ENCODE data around the gene PGM2L1.
"Not testable (repeated sequence)": the region's sequence is repeated elsewhere in the genome, so short reads cannot be mapped to it uniquely, and the experiment has no call there.

The PGM2L1 gene

DNA sequence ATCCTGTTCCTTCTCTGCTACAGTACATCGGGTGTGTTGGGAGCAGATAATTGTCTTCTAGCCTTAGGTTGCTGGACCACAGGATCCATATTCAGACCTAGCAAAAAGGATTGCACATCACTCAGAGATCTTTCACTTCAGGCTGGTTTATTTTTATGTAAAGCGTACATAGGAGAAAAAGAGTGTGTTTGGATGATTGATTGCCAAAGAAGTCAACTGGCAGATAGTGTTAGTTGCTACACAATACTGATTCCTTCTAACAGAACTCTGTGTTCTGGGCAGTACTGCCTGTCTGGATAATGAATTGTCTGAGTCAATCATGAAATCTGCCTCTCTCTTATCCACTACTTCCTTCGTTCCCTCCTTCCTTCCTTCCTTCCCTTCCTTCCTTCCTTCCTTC is 31.0 kb upstream of the PGM2L1 start:
- H3K36me3 ChIP-seq: no peaks in the 10 kb centered on the region
- H3K27ac ChIP-seq: no peak overlapping the region
- H3K4me2 ChIP-seq: no peak overlapping the region
- no peak overlapping the region for H3K4me3 ChIP-seq
- H3K9ac ChIP-seq: no peak overlapping the region
- H3K27me3 ChIP-seq: no peaks in the 10 kb centered on the region
- no peaks in the 10 kb centered on the region for H4K20me1 ChIP-seq
- no peaks in the 10 kb centered on the region for H3K4me1 ChIP-seq
- TF ChIP-seq Cebpa-rat (IDR thresholded peaks at IDR 0.05): no peak
- peaks cover 10% of the 10 kb centered on the region for H3K9me3 ChIP-seq

DNA sequence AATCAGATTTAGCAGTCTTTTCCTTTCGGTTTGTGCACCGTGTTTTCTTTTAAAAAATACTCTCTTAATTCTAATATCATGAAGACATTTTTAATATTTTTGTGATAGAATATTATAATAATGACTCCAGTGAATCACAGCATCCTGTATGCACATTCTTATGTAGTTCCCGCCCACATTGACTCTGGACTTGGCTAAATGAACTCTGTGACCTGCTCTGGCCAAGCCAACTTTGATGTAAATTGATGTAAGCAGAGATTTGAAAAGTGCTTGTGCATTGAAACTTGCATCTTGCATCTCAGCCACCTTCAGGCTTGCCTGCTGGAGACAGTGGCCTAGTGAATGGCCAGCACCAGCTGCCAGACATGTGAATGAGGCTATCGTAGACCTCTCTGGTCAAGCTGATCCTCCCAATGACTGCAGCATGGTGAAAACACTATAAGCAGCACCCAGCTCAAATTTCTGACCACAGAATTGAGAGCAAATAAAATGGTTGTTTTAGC is 29.2 kb upstream of the PGM2L1 start:
- Histone ChIP-seq H3K9me3 (peaks cover 10% of the 10 kb centered on the region), H3K36me3 (no peaks in the 10 kb centered on the region), H3K27me3 (no peaks in the 10 kb centered on the region), H3K4me1 (no peaks in the 10 kb centered on the region), H3K4me3 (no peak overlapping the region), H4K20me1 (no peaks in the 10 kb centered on the region), H3K9ac (no peak overlapping the region), H3K27ac (no peak overlapping the region), H3K4me2 (no peak overlapping the region)
- TF ChIP-seq Cebpa-rat (IDR thresholded peaks at IDR 0.05): no peak

DNA sequence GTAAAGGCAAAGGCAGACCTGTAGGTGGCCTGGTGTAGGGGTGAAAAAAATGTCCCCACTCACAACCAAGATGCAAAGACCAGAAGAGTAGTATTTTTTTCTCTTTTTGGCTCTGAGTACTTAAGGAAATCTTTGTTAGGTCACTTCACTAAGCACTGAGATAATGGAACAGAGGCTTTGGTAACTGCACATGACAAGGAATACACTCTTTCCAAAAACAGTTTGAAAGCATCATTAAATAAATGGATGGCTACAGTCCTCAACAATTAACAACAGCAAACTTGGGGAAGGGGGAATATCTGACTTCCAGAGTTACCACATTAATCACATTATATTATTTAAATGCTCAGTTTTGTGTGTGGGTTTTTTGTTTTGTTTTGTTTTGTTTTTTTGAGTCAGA is 26.9 kb upstream of the PGM2L1 start:
- no peak for TF ChIP-seq Cebpa-rat (IDR thresholded peaks at IDR 0.05)
- no peaks in the 10 kb centered on the region for H3K4me1 ChIP-seq
- no peak overlapping the region for H3K9ac ChIP-seq
- H3K27me3 ChIP-seq: no peaks in the 10 kb centered on the region
- H3K9me3 ChIP-seq: peaks cover 10% of the 10 kb centered on the region
- no peak overlapping the region for H3K4me2 ChIP-seq
- H4K20me1 ChIP-seq: no peaks in the 10 kb centered on the region
- H3K36me3 ChIP-seq: no peaks in the 10 kb centered on the region
- no peak overlapping the region for H3K4me3 ChIP-seq
- H3K27ac ChIP-seq: no peak overlapping the region

DNA sequence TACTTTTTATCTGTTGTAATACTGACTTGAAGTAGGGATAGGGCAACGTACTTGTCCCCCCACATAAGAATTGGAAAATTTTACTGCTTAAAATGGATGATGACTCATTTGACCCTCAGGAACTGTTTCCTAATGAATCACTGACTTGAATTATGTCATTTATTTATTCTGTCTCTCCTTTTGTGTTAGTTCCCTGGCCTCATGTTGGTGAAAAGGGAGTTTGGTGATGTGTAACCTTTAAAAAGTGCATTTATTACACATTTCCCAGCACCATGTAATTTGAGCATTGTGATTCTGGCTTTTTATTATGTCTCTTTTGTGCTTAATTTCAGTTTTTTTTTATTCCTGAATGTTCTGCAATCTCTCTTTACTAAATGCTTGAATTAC is 20.3 kb upstream of the PGM2L1 start:
- Histone ChIP-seq H3K27ac (no peak overlapping the region), H3K9ac (no peak overlapping the region)

DNA sequence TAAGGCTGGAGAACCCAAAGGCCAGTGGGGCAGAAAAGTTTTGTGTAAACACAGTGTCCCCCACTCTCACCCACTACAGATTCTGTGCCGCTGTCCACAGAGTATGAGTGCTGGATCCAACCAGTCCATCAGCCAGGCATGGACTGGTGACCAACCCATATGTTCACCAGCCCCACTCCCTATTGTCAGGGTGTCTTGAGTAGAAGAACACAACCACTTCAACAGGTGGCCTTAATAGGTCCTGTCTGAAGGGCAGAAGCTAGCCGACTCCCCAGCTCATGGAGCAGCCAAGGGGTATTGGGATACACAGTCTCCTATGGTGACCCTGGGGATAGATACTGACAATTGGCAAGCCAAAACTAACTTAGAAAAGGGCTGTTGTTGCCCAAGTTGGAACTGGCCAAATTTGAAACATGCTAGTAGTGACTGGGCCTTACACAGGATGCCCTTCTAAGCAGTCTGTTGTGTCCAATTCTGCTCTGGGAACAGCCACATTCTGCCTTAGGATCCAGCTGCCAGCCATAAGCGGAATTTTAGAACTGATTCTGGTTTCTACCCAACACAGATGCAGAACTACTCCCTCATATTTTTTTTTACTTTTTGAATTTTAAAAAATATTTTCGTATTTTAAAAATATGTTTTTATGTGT is 19.8 kb upstream of the PGM2L1 start:
- TF ChIP-seq Cebpa-rat (IDR thresholded peaks at IDR 0.05): no peak
- Histone ChIP-seq H3K4me1 (no peaks in the 10 kb centered on the region), H3K4me3 (no peak overlapping the region), H3K27me3 (no peaks in the 10 kb centered on the region), H3K27ac (no peak overlapping the region), H3K9me3 (no peaks in the 10 kb centered on the region), H3K9ac (no peak overlapping the region), H3K36me3 (no peaks in the 10 kb centered on the region), H3K4me2 (no peak overlapping the region), H4K20me1 (no peaks in the 10 kb centered on the region)

More for the DNA sequence above, 20.3 kb upstream of the PGM2L1 start:
- Histone ChIP-seq H3K4me3 (no peak overlapping the region), H3K36me3 (no peaks in the 10 kb centered on the region), H4K20me1 (no peaks in the 10 kb centered on the region), H3K4me1 (no peaks in the 10 kb centered on the region), H3K4me2 (no peak overlapping the region), H3K27me3 (no peaks in the 10 kb centered on the region), H3K9me3 (no peaks in the 10 kb centered on the region)
- no peak for TF ChIP-seq Cebpa-rat (IDR thresholded peaks at IDR 0.05)

DNA sequence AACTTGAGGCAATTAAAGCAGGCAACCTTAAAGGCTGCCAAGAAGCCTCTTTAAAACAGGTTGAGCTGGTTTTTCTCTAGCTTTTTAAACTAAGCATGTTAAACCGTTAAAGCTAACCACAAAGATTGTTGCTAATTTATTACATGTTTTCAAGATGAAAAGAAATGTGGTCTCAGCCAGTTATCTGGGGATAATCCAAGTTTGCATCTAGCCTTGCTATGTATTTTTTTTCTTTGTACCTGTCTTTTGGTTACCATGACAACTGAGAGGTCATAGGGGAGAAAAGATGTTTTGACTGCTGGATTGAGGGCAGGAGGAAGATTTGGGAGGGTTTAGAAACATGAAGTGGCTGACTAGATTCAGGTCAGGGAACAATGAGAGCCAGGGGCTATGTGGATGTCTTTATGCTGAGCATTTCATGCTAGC is 19.2 kb upstream of the PGM2L1 start:
- Histone ChIP-seq H3K36me3 (no peaks in the 10 kb centered on the region), H3K9ac (no peak overlapping the region), H3K9me3 (no peaks in the 10 kb centered on the region), H4K20me1 (no peaks in the 10 kb centered on the region), H3K4me1 (no peaks in the 10 kb centered on the region), H3K27me3 (no peaks in the 10 kb centered on the region), H3K27ac (no peak overlapping the region), H3K4me3 (no peak overlapping the region), H3K4me2 (no peak overlapping the region)
- no peak for TF ChIP-seq Cebpa-rat (IDR thresholded peaks at IDR 0.05)

DNA sequence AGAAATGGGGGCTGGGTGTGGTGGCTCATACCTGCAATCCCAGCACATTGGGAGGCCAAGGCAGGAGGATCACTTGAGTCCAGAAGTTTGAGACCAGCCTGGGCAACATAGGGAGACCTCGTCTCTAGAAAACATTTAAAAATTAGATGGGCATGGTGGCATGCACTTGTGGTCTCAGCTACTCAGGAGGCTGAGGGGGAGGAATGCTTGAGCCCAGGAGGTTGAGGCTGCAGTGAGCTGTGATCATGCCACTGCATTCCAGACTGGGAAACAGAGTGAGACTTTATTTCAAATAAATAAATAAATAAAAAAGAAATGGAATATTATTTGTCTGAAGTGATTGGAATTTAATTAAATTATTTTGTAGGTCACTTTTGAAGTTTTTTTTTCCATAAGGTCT is 18.7 kb upstream of the PGM2L1 start:
- not testable (repeated sequence) for H3K4me1 ChIP-seq, H3K4me2 ChIP-seq

DNA sequence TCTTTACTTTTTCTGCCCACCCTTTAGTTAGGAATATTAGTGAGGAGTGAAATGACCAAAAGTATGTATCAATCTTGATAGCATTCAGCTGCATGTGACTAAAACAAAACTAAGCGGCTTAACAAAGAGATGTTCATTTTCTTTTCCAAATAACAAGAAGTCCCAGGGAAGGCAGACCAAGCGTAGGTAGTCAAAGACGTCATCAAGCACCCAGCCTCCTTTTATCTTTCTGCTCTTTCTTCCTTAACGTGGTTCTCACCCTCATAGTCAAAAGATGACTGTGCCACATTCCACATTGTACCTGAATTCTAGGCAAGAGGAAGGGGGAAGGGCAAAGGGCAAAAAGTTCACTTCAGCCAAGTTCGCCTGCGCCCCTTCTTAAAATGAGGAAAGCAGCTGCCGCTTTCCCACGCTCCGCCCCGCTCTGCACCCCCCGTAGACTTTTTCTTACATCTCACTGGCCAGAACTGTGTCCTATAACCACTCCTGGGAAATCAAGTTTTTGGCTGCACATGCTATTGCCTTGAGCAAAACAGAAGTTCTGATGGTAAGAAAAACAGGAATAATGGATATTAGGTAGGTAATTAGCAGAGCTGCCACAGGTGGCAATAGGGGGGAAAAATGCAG is 14.6 kb upstream of the PGM2L1 start:
- no peaks in the 10 kb centered on the region for H3K36me3 ChIP-seq
- no peak overlapping the region for H3K27ac ChIP-seq
- H3K27me3 ChIP-seq: no peaks in the 10 kb centered on the region
- H3K9me3 ChIP-seq: no peaks in the 10 kb centered on the region
- no peaks in the 10 kb centered on the region for H4K20me1 ChIP-seq
- no peak overlapping the region for H3K4me2 ChIP-seq
- no peaks in the 10 kb centered on the region for H3K4me1 ChIP-seq
- no peak overlapping the region for H3K4me3 ChIP-seq
- TF ChIP-seq Cebpa-rat (IDR thresholded peaks at IDR 0.05): no peak
- H3K9ac ChIP-seq: no peak overlapping the region

More for the DNA sequence above, 18.7 kb upstream of the PGM2L1 start:
- H3K9me3 ChIP-seq, H3K36me3 ChIP-seq, H3K9ac ChIP-seq, H3K27me3 ChIP-seq, H3K27ac ChIP-seq, H3K4me3 ChIP-seq, H4K20me1 ChIP-seq: not testable (repeated sequence)

DNA sequence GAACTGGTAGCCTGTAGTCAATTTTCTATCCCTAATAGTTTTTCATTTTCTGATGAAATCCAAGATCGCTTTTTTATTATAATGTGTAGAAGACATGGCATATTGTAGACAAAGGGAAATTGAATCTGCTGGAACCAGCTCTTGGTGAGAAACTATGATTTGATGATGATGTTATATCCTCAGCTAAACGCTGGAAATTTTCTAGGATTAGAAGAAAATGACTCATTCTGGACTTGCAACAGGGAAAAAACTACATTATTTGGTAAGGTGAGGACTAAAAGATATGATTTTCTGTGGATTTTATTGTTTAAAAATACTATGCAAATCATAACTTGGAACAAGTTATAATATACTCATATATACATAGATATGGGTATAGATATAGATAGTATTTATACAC is 14.1 kb upstream of the PGM2L1 start:
- Histone ChIP-seq H3K4me1 (no peaks in the 10 kb centered on the region), H3K27me3 (no peaks in the 10 kb centered on the region), H3K4me3 (no peak overlapping the region), H3K9ac (no peak overlapping the region), H3K27ac (no peak overlapping the region), H4K20me1 (no peaks in the 10 kb centered on the region), H3K9me3 (no peaks in the 10 kb centered on the region), H3K36me3 (no peaks in the 10 kb centered on the region), H3K4me2 (no peak overlapping the region)
- TF ChIP-seq Cebpa-rat (IDR thresholded peaks at IDR 0.05): no peak

DNA sequence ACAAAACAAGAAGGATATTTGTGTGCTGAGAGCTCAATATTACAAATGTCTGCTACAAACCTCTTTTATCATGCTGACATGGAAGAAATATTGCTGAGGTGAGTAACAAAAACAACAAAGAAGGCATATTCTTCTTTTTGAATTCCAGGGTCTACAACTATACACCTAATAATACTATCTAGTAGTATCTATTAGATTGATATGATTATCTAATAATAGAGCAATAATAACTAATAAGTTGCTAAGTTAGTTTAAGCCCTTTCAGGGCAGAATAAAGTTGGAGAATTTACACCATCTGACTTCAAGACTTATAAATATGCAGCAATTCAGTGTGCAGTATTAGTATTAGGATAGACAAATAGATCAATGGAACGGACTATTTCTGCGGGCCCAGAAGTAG is 11.4 kb upstream of the PGM2L1 start:
- Histone ChIP-seq H3K36me3 (no peaks in the 10 kb centered on the region), H3K4me3 (no peak overlapping the region), H3K27ac (no peak overlapping the region), H3K27me3 (no peaks in the 10 kb centered on the region), H3K4me2 (no peak overlapping the region), H3K9ac (no peak overlapping the region), H3K9me3 (no peaks in the 10 kb centered on the region), H3K4me1 (no peaks in the 10 kb centered on the region), H4K20me1 (no peaks in the 10 kb centered on the region)
- no peak for TF ChIP-seq Cebpa-rat (IDR thresholded peaks at IDR 0.05)
